H1 (cell line): ENCODE data around the gene PLA2G4A. TPM values are rescaled to one million over a fixed set of nuclear protein-coding genes. Genes with fewer than 3 reads are reported as not detected.

Source experiments
- BCL11A ChIP-seq, 2 experiments: IDR thresholded peaks; one replicate each; pipeline ENCODE4 v1.6.1; 2011; ENCODE audit warnings: low read depth in 2 of 2, low read length in 2 of 2, mild to moderate bottlenecking in 2 of 2
- FOSL1 ChIP-seq: IDR thresholded peaks from 2 replicates; pipeline ENCODE4 v1.6.1; 2011; ENCODE audit warnings: mild to moderate bottlenecking, low read depth, low read length, moderate library complexity; ENCODE audit not compliant: insufficient read depth
- JUN ChIP-seq: IDR thresholded peaks from 2 replicates; pipeline ENCODE4 v1.6.1; 2011; ENCODE audit warnings: low read depth, mild to moderate bottlenecking, improper control_type of control experiment, low read length
- NANOG ChIP-seq: IDR thresholded peaks from 2 replicates; pipeline ENCODE4 v1.6.1; 2011; ENCODE audit warnings: low read length, low read depth, mild to moderate bottlenecking, inconsistent platforms; ENCODE audit not compliant: insufficient read depth, poor library complexity, severe bottlenecking
- POLR2A ChIP-seq, 2 experiments: IDR thresholded peaks; 1 replicate in 1 of 2; 2 replicates in 1 of 2; pipeline ENCODE4 v1.6.1; 2011; ENCODE audit warnings: low read depth in 2 of 2, low read length in 2 of 2, mild to moderate bottlenecking in 2 of 2; ENCODE audit errors: control extremely low read depth in 1 of 2
- POU5F1 ChIP-seq: IDR thresholded peaks from 2 replicates; pipeline ENCODE4 v1.6.1; 2011; ENCODE audit warnings: low read depth, mild to moderate bottlenecking, low read length, moderate library complexity
- RNF2 ChIP-seq: fragments of 200-900, 300-1000 bp; sonication (generic); IDR thresholded peaks from 2 replicates; pipeline ENCODE4 v1.7.1; 2016; ENCODE audit warnings: borderline replicate concordance, low read depth, mild to moderate bottlenecking, antibody characterized with exemption, low read length; ENCODE audit not compliant: poor library complexity, severe bottlenecking; ENCODE audit errors: missing control alignments
- SUZ12 ChIP-seq: fragments of 200-600 bp; sonication (generic); IDR thresholded peaks from 2 replicates; pipeline ENCODE4 v1.6.1; 2012; ENCODE audit warnings: mild to moderate bottlenecking, inconsistent platforms, low read length, moderate library complexity, mixed read lengths
- ZNF274 ChIP-seq: IDR thresholded peaks from 2 replicates; pipeline ENCODE4 v1.7.0; 2012; ENCODE audit warnings: low read length, borderline replicate concordance; ENCODE audit errors: extremely low read depth
- polyA plus RNA-seq, 7 experiments: library from polyadenylated mRNA; depleted of rRNA in 3 of 7; stranded (reverse) in 5 of 7; unstranded in 2 of 7; fragments of >200 nt in 5 of 7; fragments of 200-250 nt in 2 of 7; gene quantifications; 1 replicate in 5 of 7; 2 replicates in 1 of 7; 4 replicates in 1 of 7; pipeline versions ENCODE4 v1.2.1 to v1.2.3, GENCODE V29; 2011 to 2013; ENCODE audit warnings: missing spikeins in 2 of 7, mixed read lengths in 2 of 7
- total RNA-seq: library from RNA; stranded (reverse); fragmentation: NEBNext Ultra II Directional; extraction: Animal tissue kit (Norgen Biotek cat#: 25700); gene quantifications from 2 replicates; pipeline ENCODE4 v1.2.1, GENCODE V29; 2021
- TF ChIP-seq, protein P1 (sequence below): fragments of 300-600 bp; sonication (generic); IDR thresholded peaks from 2 replicates; pipeline ENCODE4 v1.7.1; 2012; ENCODE audit warnings: low read length, moderate library complexity, mild to moderate bottlenecking, inconsistent platforms; ENCODE audit not compliant: insufficient replicate concordance

PLA2G4A gene
- total and polyA plus RNA-seq, 2 of the 8 experiments (the other 6 are each of a cell fraction or from before 2014, with no cell fraction given): 0.63 to 1.4 TPM

GRCh38 chr1:186958520-186958919 lies 129.8 kb downstream of the PLA2G4A start (continued):
- TF ChIP-seq, protein P1, sequence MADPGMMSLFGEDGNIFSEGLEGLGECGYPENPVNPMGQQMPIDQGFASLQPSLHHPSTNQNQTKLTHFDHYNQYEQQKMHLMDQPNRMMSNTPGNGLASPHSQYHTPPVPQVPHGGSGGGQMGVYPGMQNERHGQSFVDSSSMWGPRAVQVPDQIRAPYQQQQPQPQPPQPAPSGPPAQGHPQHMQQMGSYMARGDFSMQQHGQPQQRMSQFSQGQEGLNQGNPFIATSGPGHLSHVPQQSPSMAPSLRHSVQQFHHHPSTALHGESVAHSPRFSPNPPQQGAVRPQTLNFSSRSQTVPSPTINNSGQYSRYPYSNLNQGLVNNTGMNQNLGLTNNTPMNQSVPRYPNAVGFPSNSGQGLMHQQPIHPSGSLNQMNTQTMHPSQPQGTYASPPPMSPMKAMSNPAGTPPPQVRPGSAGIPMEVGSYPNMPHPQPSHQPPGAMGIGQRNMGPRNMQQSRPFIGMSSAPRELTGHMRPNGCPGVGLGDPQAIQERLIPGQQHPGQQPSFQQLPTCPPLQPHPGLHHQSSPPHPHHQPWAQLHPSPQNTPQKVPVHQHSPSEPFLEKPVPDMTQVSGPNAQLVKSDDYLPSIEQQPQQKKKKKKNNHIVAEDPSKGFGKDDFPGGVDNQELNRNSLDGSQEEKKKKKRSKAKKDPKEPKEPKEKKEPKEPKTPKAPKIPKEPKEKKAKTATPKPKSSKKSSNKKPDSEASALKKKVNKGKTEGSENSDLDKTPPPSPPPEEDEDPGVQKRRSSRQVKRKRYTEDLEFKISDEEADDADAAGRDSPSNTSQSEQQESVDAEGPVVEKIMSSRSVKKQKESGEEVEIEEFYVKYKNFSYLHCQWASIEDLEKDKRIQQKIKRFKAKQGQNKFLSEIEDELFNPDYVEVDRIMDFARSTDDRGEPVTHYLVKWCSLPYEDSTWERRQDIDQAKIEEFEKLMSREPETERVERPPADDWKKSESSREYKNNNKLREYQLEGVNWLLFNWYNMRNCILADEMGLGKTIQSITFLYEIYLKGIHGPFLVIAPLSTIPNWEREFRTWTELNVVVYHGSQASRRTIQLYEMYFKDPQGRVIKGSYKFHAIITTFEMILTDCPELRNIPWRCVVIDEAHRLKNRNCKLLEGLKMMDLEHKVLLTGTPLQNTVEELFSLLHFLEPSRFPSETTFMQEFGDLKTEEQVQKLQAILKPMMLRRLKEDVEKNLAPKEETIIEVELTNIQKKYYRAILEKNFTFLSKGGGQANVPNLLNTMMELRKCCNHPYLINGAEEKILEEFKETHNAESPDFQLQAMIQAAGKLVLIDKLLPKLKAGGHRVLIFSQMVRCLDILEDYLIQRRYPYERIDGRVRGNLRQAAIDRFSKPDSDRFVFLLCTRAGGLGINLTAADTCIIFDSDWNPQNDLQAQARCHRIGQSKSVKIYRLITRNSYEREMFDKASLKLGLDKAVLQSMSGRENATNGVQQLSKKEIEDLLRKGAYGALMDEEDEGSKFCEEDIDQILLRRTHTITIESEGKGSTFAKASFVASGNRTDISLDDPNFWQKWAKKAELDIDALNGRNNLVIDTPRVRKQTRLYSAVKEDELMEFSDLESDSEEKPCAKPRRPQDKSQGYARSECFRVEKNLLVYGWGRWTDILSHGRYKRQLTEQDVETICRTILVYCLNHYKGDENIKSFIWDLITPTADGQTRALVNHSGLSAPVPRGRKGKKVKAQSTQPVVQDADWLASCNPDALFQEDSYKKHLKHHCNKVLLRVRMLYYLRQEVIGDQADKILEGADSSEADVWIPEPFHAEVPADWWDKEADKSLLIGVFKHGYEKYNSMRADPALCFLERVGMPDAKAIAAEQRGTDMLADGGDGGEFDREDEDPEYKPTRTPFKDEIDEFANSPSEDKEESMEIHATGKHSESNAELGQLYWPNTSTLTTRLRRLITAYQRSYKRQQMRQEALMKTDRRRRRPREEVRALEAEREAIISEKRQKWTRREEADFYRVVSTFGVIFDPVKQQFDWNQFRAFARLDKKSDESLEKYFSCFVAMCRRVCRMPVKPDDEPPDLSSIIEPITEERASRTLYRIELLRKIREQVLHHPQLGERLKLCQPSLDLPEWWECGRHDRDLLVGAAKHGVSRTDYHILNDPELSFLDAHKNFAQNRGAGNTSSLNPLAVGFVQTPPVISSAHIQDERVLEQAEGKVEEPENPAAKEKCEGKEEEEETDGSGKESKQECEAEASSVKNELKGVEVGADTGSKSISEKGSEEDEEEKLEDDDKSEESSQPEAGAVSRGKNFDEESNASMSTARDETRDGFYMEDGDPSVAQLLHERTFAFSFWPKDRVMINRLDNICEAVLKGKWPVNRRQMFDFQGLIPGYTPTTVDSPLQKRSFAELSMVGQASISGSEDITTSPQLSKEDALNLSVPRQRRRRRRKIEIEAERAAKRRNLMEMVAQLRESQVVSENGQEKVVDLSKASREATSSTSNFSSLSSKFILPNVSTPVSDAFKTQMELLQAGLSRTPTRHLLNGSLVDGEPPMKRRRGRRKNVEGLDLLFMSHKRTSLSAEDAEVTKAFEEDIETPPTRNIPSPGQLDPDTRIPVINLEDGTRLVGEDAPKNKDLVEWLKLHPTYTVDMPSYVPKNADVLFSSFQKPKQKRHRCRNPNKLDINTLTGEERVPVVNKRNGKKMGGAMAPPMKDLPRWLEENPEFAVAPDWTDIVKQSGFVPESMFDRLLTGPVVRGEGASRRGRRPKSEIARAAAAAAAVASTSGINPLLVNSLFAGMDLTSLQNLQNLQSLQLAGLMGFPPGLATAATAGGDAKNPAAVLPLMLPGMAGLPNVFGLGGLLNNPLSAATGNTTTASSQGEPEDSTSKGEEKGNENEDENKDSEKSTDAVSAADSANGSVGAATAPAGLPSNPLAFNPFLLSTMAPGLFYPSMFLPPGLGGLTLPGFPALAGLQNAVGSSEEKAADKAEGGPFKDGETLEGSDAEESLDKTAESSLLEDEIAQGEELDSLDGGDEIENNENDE: no peak
- TF ChIP-seq ZNF274 (no peak), BCL11A (IDR thresholded peaks at IDR 0.05; ENCODE audit: low read depth in 2 of 2, low read length in 2 of 2) (no peak), FOSL1 (no peak), JUN (no peak), POU5F1 (no peak), RNF2 (no peak), NANOG (no peak), POLR2A (IDR thresholded peaks at IDR 0.05; ENCODE audit: control extremely low read depth in 1 of 2, low read depth in 2 of 2, low read length in 2 of 2) (no peak), SUZ12 (no peak)
